Measurements from ENCODE around the gene CHD5.
A peak's percentile ranks its signal among the peaks of the same experiment; 100 is the strongest.
"Not testable (repeated sequence)": the region's sequence is repeated elsewhere in the genome, so short reads cannot be mapped to it uniquely, and the experiment has no call there.

The CHD5 gene

DNA sequence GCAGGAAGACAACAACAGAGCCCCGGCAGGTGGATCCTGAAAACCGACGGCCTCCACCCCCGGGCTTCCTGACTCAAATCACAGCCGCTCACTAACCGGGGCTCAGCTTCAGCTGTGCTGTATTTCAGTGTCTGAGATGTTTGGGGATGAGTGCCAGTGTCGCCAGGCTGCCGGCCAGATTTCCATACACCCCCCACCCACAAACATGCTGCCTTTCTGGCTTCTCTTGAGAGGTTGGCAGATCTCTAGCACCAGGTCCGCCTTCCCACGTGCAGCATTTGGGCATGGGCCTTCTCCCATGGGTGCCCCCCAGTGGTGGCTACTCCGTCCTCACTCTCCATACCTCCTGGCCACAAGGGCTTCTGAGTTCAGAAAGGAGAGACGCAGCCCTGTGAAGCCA is 99.7 kb downstream of the CHD5 start:
- DNase-seq = peak in 1 of 2 experiments; percentile 29

GRCh38 chr1:6077919-6078318 is 102.2 kb downstream of the CHD5 start:
- DNase-seq = no peak

DNA sequence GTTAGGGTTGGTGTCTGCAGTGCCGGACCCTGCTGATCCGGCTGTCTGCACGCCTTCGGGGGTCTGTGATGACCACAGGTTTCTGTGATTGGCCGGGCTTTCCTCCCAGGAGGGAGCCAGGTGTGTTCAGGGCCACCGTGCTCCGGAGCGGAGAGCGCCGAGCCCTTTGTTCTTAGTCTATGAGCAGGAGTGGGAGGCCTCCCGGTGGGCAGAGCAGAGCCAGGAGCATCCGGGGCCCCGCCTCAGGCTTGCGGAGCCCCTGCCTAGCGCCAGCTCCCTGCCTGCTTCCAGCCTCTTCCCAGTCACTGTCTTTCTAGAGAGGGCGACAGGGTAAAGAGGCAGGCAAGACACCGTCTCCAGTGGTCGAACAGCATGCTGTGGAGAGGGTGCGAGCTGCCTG is 102.6 kb downstream of the CHD5 start:
- no peak for DNase-seq

DNA sequence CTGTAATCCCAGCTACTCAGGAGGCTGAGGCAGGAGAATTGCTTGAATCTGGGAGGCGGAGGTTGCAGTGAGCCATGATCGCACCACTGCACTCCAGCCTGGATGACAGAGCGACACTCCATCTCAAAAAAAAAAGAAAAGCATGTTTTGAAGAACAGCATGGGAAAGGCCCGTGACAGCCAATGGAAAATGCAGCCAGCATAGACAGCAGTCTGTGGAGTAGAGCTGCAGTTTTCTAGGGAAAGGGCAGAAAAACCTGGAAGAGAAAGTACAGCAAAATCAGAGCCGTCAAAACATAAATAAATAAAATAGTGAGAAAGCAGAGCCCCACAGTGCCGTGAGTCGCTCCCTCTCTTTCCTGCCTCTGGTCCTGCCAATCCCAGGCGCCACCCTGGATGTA is 103.1 kb downstream of the CHD5 start:
- not testable (repeated sequence) for DNase-seq

DNA sequence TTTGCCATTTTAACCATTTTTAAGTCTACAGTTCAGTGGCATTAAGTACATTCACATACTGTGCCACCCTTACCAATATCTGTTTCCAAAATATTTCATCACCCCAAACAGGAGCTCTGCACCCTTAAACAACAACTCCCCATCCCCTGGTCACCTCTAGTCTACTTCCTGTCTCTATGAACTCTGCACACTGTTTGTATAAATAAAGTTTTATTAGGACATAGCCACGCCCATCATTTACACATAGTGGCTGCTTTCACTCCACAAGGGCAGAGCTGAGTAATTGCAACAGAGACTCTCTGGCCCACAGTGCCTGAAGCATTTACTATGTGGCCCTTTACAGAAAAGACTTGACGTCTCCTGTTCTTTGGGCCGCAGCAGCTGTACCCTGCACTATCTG is 104.4 kb downstream of the CHD5 start:
- peak in 1 of 2 experiments; percentile 18 for DNase-seq

DNA sequence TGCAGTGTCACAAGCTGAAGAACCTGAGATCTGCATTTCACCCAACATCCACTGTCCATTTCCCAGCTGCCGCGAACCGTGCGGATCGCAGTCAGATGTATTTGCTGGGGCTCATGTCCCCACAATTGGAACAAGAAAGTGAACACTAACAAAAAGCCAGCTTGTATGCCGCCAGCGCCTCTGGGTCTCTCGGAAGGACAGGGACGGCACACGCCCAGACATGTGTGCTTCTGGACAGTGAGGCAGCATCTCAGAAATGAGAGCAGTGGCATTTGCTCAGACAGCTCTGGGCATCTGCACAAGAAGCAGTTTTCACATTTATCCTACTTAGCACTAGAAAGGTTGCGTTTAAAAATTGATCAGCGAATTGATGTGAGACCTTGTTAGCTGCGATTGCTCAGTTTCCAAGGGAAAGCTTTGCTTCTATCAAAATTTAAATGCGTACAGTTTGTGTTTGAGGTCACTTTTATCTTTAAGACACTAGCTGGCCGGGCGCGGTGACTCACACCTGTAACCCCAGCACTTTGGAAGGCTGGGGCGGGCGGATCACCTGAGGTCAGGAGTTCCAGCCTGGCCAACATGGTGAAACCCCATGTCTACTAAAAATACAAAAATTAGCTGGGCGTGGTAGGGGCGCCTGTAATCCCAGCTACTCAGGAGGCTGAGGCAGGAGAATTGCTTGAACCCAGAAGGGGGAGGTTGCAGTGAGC is 105.8 kb downstream of the CHD5 start:
- DNase-seq = no peak

DNA sequence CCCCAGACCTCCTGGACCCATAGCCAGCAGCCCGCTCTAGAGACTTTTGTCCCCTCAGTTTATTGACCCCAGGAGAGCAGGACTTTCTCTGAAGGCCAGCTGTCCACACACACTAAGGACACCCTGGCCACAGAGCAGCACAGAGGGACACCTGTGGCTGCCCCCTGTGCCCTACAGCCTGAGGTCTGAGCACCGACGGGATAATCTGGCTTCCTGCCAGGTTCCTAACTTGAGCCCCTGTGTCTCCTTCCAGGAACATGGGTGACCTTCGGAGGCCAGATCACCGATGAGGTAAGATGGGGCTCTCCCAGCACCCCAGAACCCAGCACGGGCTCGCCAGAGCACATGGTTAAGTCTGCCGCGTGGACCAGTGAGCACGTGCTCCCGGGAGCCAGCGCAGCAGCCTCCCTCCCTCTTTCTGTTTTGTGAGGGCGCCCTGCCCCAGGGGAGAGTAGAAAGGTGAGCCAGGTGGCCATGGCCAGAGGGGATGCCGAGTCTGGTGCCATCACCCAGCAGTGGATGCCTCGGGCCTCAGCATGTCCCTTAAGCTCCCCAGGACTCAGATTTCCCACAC is 106.6 kb downstream of the CHD5 start:
- DNase-seq = no peak

DNA sequence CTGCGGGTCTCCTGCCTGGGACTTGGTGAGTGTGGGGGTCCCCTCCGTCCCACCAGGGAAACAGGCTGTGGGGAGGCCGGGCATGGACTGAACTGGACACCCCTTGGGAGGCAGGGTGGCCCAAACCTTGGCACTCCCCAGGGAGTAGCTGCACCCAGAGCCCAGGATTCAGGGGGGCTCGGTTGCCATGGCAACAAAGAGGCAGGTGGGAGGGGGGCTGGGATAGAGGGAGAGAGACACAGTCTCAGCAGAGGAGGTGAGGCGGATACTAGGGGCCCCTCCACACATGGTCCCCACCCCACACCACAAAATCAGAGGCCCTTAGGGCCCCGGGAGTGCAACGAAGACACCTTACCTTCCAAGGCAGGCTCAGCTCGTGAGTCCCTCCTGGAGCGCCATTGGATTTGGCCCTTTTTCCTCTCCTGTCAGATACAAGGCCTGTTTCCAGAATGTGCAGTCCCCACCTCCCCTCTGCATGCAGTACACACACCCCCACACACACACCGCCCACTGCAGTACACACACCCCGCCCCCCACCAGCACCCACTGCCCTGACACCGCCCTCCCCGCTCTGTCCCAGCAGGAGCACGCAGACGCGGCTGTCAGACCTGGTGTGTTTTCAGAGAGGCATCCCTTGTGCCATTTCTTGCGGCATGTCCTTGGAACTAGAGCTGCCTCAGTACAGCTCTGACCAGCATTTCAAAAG is 107.2 kb downstream of the CHD5 start:
- DNase-seq = no peak

- no peak for DNase-seq
Measured at GRCh38 chr1:6071219-6071618, 108.9 kb downstream of the CHD5 start.

- no peak for DNase-seq
Measured at GRCh38 chr1:6070450-6070974, 109.6 kb downstream of the CHD5 start.

- DNase-seq = no peak
Measured at GRCh38 chr1:6069573-6069972, 110.5 kb downstream of the CHD5 start.

- DNase-seq = no peak
Measured at GRCh38 chr1:6068932-6069331, 111.2 kb downstream of the CHD5 start.

DNA sequence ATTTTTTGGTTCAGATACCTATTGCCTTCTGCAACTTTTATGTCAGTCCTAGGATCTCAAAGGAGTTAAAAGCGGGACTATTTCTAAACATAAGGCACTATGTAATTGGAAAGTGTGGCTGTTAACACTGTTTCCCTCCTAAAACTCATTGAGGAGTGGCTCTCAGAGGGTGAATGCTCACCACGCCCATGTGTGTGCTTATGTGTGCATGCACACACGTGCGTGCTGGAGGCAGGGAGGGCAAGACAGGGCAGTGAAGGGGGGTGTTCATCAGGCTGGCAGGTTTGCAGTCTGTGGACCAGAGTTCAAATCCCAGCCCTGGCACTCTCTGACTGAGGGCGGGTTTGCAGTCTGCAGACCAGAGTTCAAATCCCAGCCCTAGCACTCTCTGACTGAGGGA is 112.0 kb downstream of the CHD5 start:
- DNase-seq = no peak

- no peak for DNase-seq
Measured at GRCh38 chr1:6066680-6067079, 113.4 kb downstream of the CHD5 start.

GRCh38 chr1:6065093-6065858 is 114.8 kb downstream of the CHD5 start:
- DNase-seq = no peak

DNA sequence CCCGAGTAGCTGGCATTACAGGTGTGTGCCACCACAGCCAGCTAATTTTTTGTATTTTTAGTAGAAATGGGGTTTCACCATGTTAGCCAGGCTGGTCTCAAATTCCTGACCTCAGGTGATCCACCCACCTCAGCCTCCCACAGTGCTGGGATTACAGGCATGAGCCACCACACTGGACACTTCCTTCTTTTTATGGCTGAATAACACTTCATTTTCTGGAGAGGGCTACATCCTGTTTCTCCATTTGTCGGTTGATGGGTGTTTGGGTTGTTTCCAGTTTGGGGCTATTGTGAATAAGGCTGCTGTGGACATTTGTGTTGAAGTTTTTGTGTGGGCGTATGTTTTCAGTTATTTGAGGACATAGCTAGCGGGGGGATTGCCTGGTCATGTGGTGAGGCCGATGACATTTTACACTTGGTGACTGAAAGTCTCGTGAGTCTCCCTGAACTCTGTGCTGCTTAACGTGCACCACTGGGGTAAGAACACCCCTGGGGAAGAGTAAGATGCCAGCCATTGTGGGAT is 116.5 kb downstream of the CHD5 start:
- not testable (repeated sequence) for DNase-seq

GRCh38 chr1:6062670-6063069 is 117.5 kb downstream of the CHD5 start:
- DNase-seq = no peak

DNA sequence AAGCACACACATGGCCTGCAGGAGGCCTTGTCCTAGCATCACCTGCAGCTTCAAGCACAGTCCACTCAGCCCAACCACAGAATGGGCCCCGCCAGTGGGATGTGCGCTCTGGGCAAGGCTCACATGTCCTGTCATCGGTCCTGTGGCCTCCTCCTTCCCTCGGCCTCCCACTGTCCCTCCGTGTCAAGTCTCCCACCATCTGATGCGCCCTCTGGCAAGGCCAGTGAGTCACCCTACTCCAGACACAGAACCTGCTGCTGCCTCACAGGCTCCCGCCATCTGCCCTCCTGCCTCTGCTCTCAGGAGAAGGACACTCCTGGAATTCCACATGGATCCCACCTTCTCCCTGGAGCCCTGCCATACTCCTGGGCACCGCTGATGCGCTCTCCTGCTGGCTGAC is 120.3 kb downstream of the CHD5 start:
- no peak for DNase-seq

GRCh38 chr1:6057170-6057845 is 122.8 kb downstream of the CHD5 start:
- DNase-seq = no peak

DNA sequence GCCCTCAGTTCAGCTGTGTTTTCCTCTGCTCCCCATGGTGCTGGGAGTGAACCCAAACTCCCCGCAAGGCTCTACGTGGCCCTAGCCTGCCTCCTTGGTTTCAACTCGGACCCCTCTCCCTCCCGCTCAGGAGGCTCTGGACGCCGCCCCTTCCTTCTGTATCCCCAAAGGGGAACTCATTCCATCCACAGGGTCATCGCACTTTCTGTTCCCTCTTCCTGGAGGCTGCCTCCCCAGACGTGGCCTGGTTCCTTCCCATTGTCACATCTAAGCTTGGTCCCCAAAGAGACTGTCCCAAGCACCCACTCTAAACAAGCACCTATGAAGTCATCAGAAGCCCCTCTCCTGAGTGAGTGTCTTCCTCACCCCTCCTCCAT is 123.6 kb downstream of the CHD5 start:
- no peak for DNase-seq

DNA sequence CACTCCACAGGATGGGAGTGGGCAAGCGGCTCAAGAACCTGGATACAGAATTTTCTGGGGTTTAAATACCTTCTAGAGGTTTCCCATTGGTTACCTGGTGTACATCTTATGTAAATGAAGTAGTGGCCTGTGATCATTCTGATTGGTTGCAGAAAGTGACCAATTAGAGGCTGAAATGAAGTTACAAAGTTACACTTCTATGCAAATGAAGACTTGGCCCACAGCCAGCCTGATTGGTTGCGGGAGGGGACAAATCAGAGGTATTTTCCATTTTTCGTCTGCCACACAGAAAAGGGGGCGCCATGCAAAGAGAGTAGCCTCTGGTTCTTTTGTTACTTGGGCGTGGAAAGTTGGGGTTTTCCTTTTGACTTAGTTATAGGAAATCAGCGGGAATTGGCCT is 125.5 kb downstream of the CHD5 start:
- no peak for DNase-seq

- DNase-seq = no peak
Measured at GRCh38 chr1:6053206-6053546, 126.9 kb downstream of the CHD5 start.
